KMS-11 (cell line): ENCODE results near the gene RERE.

Experiments used
- H2AFZ ChIP-seq: fragments of 200-600 bp; sonication (generic); 2 replicates; pipeline ENCODE4 v1.6.1; 2016; ENCODE audit warnings: antibody characterized with exemption, mixed run types, low read depth
- H3K27ac ChIP-seq: fragments of 200-600 bp; sonication (generic); 2 replicates; pipeline ENCODE4 v1.6.1; 2016; ENCODE audit warnings: mild to moderate bottlenecking, mixed run types
- H3K27me3 ChIP-seq: fragments of 200-600 bp; sonication (generic); 2 replicates; pipeline ENCODE4 v1.6.1; 2017; ENCODE audit warnings: mild to moderate bottlenecking, low read depth, mixed run types, moderate library complexity; ENCODE audit not compliant: insufficient read depth
- H3K36me3 ChIP-seq: fragments of 200-600 bp; sonication (generic); 2 replicates; pipeline ENCODE4 v1.6.1; 2017; ENCODE audit warnings: mild to moderate bottlenecking, mixed run types; ENCODE audit not compliant: insufficient read depth
- H3K4me1 ChIP-seq: fragments of 200-600 bp; sonication (generic); 2 replicates; pipeline ENCODE4 v1.6.1; 2016; ENCODE audit warnings: mild to moderate bottlenecking, low read depth, mixed run types; ENCODE audit not compliant: poor library complexity, severe bottlenecking
- H3K4me2 ChIP-seq: fragments of 200-600 bp; sonication (generic); 2 replicates; pipeline ENCODE4 v1.7.0; 2016; ENCODE audit warnings: mild to moderate bottlenecking, mixed run types
- H3K4me3 ChIP-seq: fragments of 200-600 bp; sonication (generic); IDR thresholded peaks from 2 replicates; pipeline ENCODE4 v1.6.1; 2017; ENCODE audit warnings: low read depth, low read length, mixed read lengths; ENCODE audit not compliant: insufficient read depth
- H3K79me2 ChIP-seq: fragments of 200-600 bp; sonication (generic); 2 replicates; pipeline ENCODE4 v1.6.1; 2016; ENCODE audit warnings: low read depth, mixed run types; ENCODE audit not compliant: insufficient read depth
- H3K9ac ChIP-seq: fragments of 200-600 bp; sonication (generic); 2 replicates; pipeline ENCODE4 v1.6.1; 2016; ENCODE audit warnings: mild to moderate bottlenecking, mixed run types
- H4K20me1 ChIP-seq: fragments of 200-600 bp; sonication (generic); 2 replicates; pipeline ENCODE4 v1.6.1; 2016; ENCODE audit warnings: mild to moderate bottlenecking, mixed run types; ENCODE audit not compliant: insufficient read depth
- TF ChIP-seq, protein P1 (sequence below): fragments of 200-600 bp; sonication (generic); conservative IDR thresholded peaks from 2 replicates; pipeline ENCODE4 v1.6.1; 2017; ENCODE audit warnings: low read depth, mild to moderate bottlenecking, antibody characterized with exemption, low read length, moderate library complexity, mixed read lengths

Gene RERE

DNA sequence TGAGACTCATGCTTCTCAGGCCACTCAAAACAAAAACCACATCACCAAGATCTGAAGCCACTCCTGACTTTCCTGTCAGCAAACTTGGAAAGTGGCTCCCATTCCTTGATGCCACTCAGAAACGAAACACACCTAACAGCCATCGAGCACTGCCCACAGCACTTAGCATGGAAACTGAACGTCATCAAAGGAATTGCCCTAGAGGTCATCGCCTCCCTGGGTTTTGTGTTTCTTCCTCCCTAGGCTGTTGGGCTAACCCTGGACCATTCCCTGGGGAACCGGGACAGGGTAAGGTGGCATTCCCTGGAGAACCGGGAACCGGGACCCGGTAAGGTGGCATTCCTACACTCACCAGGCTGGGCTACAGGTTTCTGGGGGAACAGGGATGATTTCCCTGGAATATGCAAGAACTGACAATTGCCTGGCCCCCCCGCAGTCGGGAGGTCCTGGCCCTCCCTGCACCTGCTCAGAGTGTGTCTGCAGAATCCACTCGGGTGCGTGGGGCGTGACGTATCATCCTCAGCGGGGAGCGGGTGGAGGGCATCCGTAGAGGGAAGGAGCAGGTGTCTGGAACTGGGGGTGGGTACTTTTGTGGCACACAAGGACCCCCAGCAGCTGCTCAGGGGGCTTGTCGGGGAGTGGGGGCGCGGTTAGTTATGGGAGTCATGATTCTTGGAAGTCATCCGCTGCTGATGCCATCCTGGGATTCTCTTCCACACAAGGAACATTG, 469.2 kb downstream of the RERE start:
- TF ChIP-seq, protein P1, sequence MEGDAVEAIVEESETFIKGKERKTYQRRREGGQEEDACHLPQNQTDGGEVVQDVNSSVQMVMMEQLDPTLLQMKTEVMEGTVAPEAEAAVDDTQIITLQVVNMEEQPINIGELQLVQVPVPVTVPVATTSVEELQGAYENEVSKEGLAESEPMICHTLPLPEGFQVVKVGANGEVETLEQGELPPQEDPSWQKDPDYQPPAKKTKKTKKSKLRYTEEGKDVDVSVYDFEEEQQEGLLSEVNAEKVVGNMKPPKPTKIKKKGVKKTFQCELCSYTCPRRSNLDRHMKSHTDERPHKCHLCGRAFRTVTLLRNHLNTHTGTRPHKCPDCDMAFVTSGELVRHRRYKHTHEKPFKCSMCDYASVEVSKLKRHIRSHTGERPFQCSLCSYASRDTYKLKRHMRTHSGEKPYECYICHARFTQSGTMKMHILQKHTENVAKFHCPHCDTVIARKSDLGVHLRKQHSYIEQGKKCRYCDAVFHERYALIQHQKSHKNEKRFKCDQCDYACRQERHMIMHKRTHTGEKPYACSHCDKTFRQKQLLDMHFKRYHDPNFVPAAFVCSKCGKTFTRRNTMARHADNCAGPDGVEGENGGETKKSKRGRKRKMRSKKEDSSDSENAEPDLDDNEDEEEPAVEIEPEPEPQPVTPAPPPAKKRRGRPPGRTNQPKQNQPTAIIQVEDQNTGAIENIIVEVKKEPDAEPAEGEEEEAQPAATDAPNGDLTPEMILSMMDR, result no peak
- H3K4me1 ChIP-seq, result no peaks in the 10 kb centered on the region
- no peak overlapping the region for H2AFZ ChIP-seq
- no peaks in the 10 kb centered on the region for H3K79me2 ChIP-seq
- H3K36me3 ChIP-seq, result no peaks in the 10 kb centered on the region
- H3K4me3 ChIP-seq, result no peak overlapping the region
- no peaks in the 10 kb centered on the region for H4K20me1 ChIP-seq
- no peak overlapping the region for H3K9ac ChIP-seq
- no peaks in the 10 kb centered on the region for H3K27me3 ChIP-seq
- no peak overlapping the region for H3K4me2 ChIP-seq
- H3K27ac ChIP-seq, result no peak overlapping the region

DNA sequence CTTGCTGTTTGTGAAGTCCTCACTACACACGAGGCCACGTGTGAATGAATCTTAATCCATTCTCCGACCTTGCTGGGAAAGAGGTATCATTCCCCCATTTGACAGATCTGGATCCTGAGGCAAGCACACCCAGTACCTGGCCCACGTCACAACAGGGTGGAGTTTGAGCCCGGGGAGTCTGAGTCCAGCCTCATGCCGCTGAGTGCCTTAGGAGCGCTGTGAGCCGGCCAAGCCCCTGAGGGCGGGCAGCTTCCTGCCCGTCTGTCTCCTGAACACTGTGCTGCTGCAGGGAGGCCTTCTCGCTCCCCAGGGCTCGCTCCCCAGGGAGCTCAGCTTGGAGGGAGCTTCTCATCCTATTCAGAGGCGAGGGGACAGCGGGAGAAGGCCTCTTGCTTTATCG, 469.8 kb downstream of the RERE start:
- Histone ChIP-seq H3K27me3 (no peaks in the 10 kb centered on the region), H3K4me3 (no peak overlapping the region), H3K9ac (no peak overlapping the region), H3K4me1 (no peaks in the 10 kb centered on the region), H2AFZ (no peak overlapping the region), H3K36me3 (no peaks in the 10 kb centered on the region), H3K27ac (no peak overlapping the region), H3K4me2 (no peak overlapping the region), H4K20me1 (no peaks in the 10 kb centered on the region), H3K79me2 (no peaks in the 10 kb centered on the region)
- TF ChIP-seq, protein P1, result no peak

DNA sequence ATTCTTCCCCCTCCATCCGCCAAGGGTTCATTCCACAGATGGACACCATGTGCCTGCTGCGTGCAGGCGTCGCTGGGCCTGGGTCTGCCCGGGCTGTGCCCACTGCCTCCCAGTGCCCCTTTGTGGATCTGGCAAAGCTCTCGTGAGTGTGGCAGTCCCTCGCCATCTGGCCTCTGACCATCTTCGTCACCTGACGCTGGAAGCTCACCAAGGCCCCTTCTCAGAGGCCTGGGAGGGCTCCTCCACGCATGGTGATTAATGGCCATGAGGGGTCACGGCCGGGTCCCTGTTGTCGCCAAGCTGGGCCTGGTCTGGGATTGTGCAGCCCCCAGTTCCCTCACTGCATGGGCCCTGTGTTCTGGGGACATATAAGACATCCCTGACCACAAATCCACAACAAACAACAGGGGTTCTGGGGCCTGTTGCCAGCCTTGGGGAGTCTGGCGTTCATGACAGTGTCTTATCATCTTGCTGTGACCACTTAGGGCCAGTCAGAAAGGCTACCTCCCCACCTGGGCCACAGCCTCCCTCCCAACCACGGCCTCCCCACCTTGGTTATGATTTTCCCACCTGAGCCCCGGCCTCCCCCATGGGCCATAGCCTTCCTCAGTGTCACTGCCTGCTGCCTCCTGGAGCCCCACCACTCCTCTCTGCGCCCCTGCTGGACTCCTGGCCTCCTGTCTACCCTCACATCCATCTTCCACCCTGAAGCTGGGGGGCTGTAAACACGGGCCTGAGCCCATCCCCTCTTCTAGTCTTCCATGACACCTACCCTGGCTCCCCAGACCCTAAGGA, 471.6 kb downstream of the RERE start:
- Histone ChIP-seq H3K79me2 (no peaks in the 10 kb centered on the region), H2AFZ (no peak overlapping the region), H4K20me1 (no peaks in the 10 kb centered on the region), H3K27ac (no peak overlapping the region), H3K4me1 (no peaks in the 10 kb centered on the region), H3K36me3 (no peaks in the 10 kb centered on the region), H3K9ac (no peak overlapping the region), H3K4me3 (no peak overlapping the region), H3K27me3 (no peaks in the 10 kb centered on the region), H3K4me2 (no peak overlapping the region)
- TF ChIP-seq, protein P1, result no peak

DNA sequence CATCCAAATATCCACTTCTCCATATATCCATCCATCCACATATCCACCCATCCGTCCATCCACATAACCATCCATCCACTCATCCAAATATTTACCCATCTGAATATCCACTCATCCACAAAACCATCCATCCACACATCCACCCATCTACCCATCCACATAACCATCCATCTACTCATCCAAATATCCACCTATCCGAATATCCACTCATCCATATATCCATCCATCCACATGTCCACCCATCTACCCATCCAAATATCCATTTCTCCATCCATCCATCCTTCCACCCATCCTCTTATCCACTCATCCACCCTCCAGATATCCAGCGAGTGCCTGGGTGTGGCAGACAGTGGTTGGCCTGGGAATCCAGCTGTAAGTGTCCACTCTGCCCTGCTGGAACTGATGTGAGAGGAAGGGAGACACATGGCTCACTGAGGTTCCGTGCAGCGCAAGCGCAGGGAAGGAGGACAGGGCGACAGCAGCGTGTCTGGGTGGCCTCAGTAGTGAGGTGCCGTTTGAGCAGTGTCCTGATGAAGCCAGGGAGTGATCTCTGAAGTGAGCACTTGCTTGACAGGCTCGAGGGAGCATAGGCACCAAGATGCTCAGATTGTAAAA, 472.4 kb downstream of the RERE start:
- Histone ChIP-seq H3K79me2 (no peaks in the 10 kb centered on the region), H3K27ac (no peak overlapping the region), H3K4me3 (no peak overlapping the region), H2AFZ (no peak overlapping the region), H3K27me3 (peaks cover 3% of the 10 kb centered on the region; the same call in 1 of the 2 replicates), H3K9ac (no peak overlapping the region), H4K20me1 (no peaks in the 10 kb centered on the region), H3K36me3 (no peaks in the 10 kb centered on the region), H3K4me1 (no peaks in the 10 kb centered on the region), H3K4me2 (no peak overlapping the region)
- TF ChIP-seq, protein P1, result no peak
